GM23338 (cell line): Measurements from ENCODE around the gene TIPIN. TPM values are rescaled to one million over a fixed set of nuclear protein-coding genes. Genes with fewer than 3 reads are reported as not detected.

ENCODE experiments used
- ATAC-seq: fragments of 200-7000 bp; cut with Tn5 transposase; 3 replicates; pipeline ENCODE4 v1.9.1; 2020
- DNase-seq: peaks from one replicate; pipeline ENCODE4 v3.0.0-alpha.2; 2015; ENCODE audit warnings: low spot score
- H2AFZ ChIP-seq: fragments of 200-600 bp; sonication (generic); 2 replicates; pipeline ENCODE4 v1.8.0; 2016; ENCODE audit warnings: antibody characterized with exemption, mild to moderate bottlenecking, moderate library complexity
- H3F3A ChIP-seq: fragments of 200-600 bp; sonication (generic); replicated peaks from 2 replicates; pipeline ENCODE4 v1.8.0; 2017; ENCODE audit warnings: antibody characterized with exemption, mixed run types, low read depth
- H3K27ac ChIP-seq: fragments of 200-600 bp; sonication (generic); 2 replicates; pipeline ENCODE4 v1.6.1; 2016; ENCODE audit warnings: low read depth
- H3K27me3 ChIP-seq: fragments of 200-600 bp; sonication (generic); 2 replicates; pipeline ENCODE4 v1.8.0; 2016; ENCODE audit warnings: mild to moderate bottlenecking, mixed run types, moderate library complexity; ENCODE audit not compliant: insufficient read depth
- H3K36me3 ChIP-seq: fragments of 200-600 bp; sonication (generic); 2 replicates; pipeline ENCODE4 v1.8.0; 2016; ENCODE audit warnings: mild to moderate bottlenecking; ENCODE audit not compliant: insufficient read depth
- H3K4me1 ChIP-seq: fragments of 200-600 bp; sonication (generic); 2 replicates; pipeline ENCODE4 v1.8.0; 2016; ENCODE audit warnings: mild to moderate bottlenecking, moderate library complexity; ENCODE audit not compliant: insufficient read depth
- H3K4me2 ChIP-seq: fragments of 200-600 bp; sonication (generic); 2 replicates; pipeline ENCODE4 v1.7.1; 2017; ENCODE audit warnings: mixed run types
- H3K4me3 ChIP-seq: fragments of 200-600 bp; sonication (generic); 2 replicates; pipeline ENCODE4 v1.6.1; 2016; ENCODE audit warnings: mixed run types
- H3K79me2 ChIP-seq: fragments of 200-600 bp; sonication (generic); replicated peaks from 2 replicates; pipeline ENCODE4 v1.8.0; 2017; ENCODE audit warnings: mild to moderate bottlenecking; ENCODE audit not compliant: insufficient read depth
- H3K9me2 ChIP-seq: fragments of 200-600 bp; sonication (generic); 2 replicates; pipeline ENCODE4 v1.8.0; 2017; ENCODE audit not compliant: insufficient read depth
- H4K20me1 ChIP-seq: fragments of 200-600 bp; sonication (generic); replicated peaks from 2 replicates; pipeline ENCODE4 v1.8.0; 2017; ENCODE audit warnings: mild to moderate bottlenecking; ENCODE audit not compliant: insufficient read depth
- H3K27ac Mint-ChIP-seq: 2 replicates; pipeline ENCODE4 v1.8.0; 2020; ENCODE audit warnings: inconsistent platforms, mild to moderate bottlenecking, moderate library complexity, mixed read lengths
- H3K27me3 Mint-ChIP-seq: 3 replicates; pipeline ENCODE4 v1.8.0; 2022; ENCODE audit warnings: low read depth, mild to moderate bottlenecking, moderate library complexity, mixed read lengths, inconsistent platforms; ENCODE audit not compliant: insufficient read depth, poor library complexity
- H3K36me3 Mint-ChIP-seq: 3 replicates; pipeline ENCODE4 v1.8.0; 2021; ENCODE audit warnings: low read depth, mild to moderate bottlenecking, inconsistent platforms, moderate library complexity, mixed read lengths
- H3K4me1 Mint-ChIP-seq: 3 replicates; pipeline ENCODE4 v1.8.0; 2020; ENCODE audit warnings: mild to moderate bottlenecking, inconsistent platforms, mixed read lengths
- H3K4me3 Mint-ChIP-seq: 3 replicates; pipeline ENCODE4 v1.8.0; 2021; ENCODE audit warnings: moderate library complexity, mild to moderate bottlenecking, inconsistent platforms, mixed read lengths
- H3K9me3 Mint-ChIP-seq: 3 replicates; pipeline ENCODE4 v1.8.0; 2020; ENCODE audit warnings: moderate library complexity, mild to moderate bottlenecking, inconsistent platforms, mixed read lengths
- CREB1 ChIP-seq: fragments of 250-450 bp; sonication (Bioruptor Pico); IDR thresholded peaks from 2 replicates; pipeline ENCODE4 v1.5.0; 2020; ENCODE audit warnings: low read depth, mild to moderate bottlenecking, moderate library complexity
- EZH2 ChIP-seq: fragments of 200-600 bp; sonication (generic); IDR thresholded peaks from one replicate; pipeline ENCODE4 v1.8.0; 2017; ENCODE audit warnings: antibody characterized with exemption, mild to moderate bottlenecking, low read depth; ENCODE audit not compliant: unreplicated experiment
- EZH2phosphoT487 ChIP-seq: fragments of 200-600 bp; sonication (generic); IDR thresholded peaks from one replicate; pipeline ENCODE4 v1.8.1; 2018; ENCODE audit warnings: antibody characterized with exemption; ENCODE audit not compliant: unreplicated experiment
- JUNB ChIP-seq: IDR thresholded peaks from one replicate; pipeline ENCODE4 v1.6.1; 2016; ENCODE audit warnings: antibody characterized with exemption; ENCODE audit not compliant: unreplicated experiment
- NANOG ChIP-seq: IDR thresholded peaks from 2 replicates; pipeline ENCODE4 v1.6.1; 2016; ENCODE audit warnings: antibody characterized with exemption, borderline replicate concordance
- POLR2AphosphoS5 ChIP-seq: IDR thresholded peaks from 2 replicates; pipeline ENCODE4 v1.6.1; 2016; ENCODE audit warnings: antibody characterized with exemption, low read depth
- STAT1 ChIP-seq: IDR thresholded peaks from one replicate; pipeline ENCODE4 v1.6.1; 2016; ENCODE audit warnings: antibody characterized with exemption; ENCODE audit not compliant: unreplicated experiment
- ZNF331 ChIP-seq: fragments of 250-450 bp; sonication (Bioruptor Pico); IDR thresholded peaks from 2 replicates; pipeline ENCODE4 v1.5.0; 2020; ENCODE audit warnings: low read depth, mild to moderate bottlenecking, moderate library complexity
- polyA plus RNA-seq: library from polyadenylated mRNA; unstranded; fragments of >200 nt; fragmentation: Nextera tagmentation; extraction: Ambion mirVana; gene quantifications from 2 replicates; pipeline ENCODE4 v1.2.1, GENCODE V29; 2016
- total RNA-seq: library from RNA; depleted of rRNA; stranded (reverse); fragments of >200 nt; shearing (Covaris generic); gene quantifications from 2 replicates; pipeline ENCODE4 v1.2.3, GENCODE V29; 2014
- TF ChIP-seq, protein P1 (sequence below): IDR thresholded peaks from 2 replicates; pipeline ENCODE4 v1.6.1; 2016; ENCODE audit warnings: antibody characterized with exemption
- TF ChIP-seq, protein P2 (sequence below), 2 experiments: fragments of 200-600 bp in 1 of 2; sonication (generic) in 1 of 2; conservative IDR thresholded peaks; 2 replicates each; pipeline versions ENCODE4 v1.5.1 to v1.6.1; 2016 to 2017; ENCODE audit warnings: antibody characterized with exemption in 2 of 2, low read depth in 2 of 2, mild to moderate bottlenecking in 2 of 2, moderate library complexity in 1 of 2
- TF ChIP-seq, protein P3 (sequence below): IDR thresholded peaks from one replicate; pipeline ENCODE4 v1.6.1; 2018; ENCODE audit warnings: antibody characterized with exemption; ENCODE audit not compliant: unreplicated experiment

TIPIN gene
- total and polyA plus RNA-seq, 2 experiments from 2014 or later, result 25.3 to 39.1 TPM

DNA sequence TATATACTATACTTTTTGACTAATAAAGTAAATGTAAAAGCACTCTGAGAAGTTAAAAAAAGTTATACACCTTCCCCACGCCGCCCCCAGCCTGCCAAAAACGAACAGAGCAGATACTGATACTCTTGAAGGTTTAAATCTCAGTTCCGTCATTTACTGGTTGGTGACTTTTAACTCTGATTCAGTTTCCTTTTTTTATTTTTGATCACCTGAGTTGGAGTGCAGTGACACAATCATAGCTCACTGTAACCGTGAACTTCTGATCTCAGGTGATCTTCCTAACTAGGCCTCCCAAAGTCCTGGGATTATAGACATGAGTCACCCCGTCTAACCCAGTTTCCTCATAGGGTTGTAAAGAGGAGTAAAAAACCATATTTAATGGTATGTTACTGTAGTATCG is 3.3 kb upstream of the TIPIN start:
- Histone ChIP-seq H3K79me2 (peaks cover 16% of the 10 kb centered on the region), H3K4me3 (no peak overlapping the region), H4K20me1 (no peaks in the 10 kb centered on the region), H3K36me3 (no peaks in the 10 kb centered on the region), H3K4me2 (no peak overlapping the region), H3K9me2 (no peaks in the 10 kb centered on the region), H2AFZ (peak overlapping the region; percentile 14; the same call in 1 of the 2 replicates), H3K4me1 (no peaks in the 10 kb centered on the region), H3K27ac (no peak overlapping the region), H3F3A (peaks cover 4% of the 10 kb centered on the region), H3K27me3 (no peaks in the 10 kb centered on the region)
- H3K4me3 Mint-ChIP-seq, result no peak overlapping the region
- no peak for TF ChIP-seq POLR2AphosphoS5
- TF ChIP-seq ZNF331 (CRISPR knock-in tag), result no peak
- TF ChIP-seq CREB1 (CRISPR knock-in tag), result no peak
- no peak for TF ChIP-seq NANOG
- no peak for TF ChIP-seq JUNB
- TF ChIP-seq, protein P1, sequence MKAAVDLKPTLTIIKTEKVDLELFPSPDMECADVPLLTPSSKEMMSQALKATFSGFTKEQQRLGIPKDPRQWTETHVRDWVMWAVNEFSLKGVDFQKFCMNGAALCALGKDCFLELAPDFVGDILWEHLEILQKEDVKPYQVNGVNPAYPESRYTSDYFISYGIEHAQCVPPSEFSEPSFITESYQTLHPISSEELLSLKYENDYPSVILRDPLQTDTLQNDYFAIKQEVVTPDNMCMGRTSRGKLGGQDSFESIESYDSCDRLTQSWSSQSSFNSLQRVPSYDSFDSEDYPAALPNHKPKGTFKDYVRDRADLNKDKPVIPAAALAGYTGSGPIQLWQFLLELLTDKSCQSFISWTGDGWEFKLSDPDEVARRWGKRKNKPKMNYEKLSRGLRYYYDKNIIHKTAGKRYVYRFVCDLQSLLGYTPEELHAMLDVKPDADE, result no peak
- no peak for TF ChIP-seq STAT1
- TF ChIP-seq, protein P2, sequence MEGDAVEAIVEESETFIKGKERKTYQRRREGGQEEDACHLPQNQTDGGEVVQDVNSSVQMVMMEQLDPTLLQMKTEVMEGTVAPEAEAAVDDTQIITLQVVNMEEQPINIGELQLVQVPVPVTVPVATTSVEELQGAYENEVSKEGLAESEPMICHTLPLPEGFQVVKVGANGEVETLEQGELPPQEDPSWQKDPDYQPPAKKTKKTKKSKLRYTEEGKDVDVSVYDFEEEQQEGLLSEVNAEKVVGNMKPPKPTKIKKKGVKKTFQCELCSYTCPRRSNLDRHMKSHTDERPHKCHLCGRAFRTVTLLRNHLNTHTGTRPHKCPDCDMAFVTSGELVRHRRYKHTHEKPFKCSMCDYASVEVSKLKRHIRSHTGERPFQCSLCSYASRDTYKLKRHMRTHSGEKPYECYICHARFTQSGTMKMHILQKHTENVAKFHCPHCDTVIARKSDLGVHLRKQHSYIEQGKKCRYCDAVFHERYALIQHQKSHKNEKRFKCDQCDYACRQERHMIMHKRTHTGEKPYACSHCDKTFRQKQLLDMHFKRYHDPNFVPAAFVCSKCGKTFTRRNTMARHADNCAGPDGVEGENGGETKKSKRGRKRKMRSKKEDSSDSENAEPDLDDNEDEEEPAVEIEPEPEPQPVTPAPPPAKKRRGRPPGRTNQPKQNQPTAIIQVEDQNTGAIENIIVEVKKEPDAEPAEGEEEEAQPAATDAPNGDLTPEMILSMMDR (conservative IDR thresholded peaks at IDR 0.05; ENCODE audit: low read depth in 2 of 2), result no peak
- TF ChIP-seq EZH2, result no peak
- DNase-seq (no peak), ATAC-seq (no peak)
- peaks cover 5% of the 10 kb centered on the region; the same call in 2 of the 3 replicates for H3K4me1 Mint-ChIP-seq
- H3K27me3 Mint-ChIP-seq, result peaks cover 14% of the 10 kb centered on the region
- H3K36me3 Mint-ChIP-seq, result no peaks in the 10 kb centered on the region
- no peaks in the 10 kb centered on the region; the same call in 2 of the 3 replicates for H3K9me3 Mint-ChIP-seq
- H3K27ac Mint-ChIP-seq, result 0 out of 2 replicates have a peak overlapping the region, but pooled peaks have one; percentile 46

DNA sequence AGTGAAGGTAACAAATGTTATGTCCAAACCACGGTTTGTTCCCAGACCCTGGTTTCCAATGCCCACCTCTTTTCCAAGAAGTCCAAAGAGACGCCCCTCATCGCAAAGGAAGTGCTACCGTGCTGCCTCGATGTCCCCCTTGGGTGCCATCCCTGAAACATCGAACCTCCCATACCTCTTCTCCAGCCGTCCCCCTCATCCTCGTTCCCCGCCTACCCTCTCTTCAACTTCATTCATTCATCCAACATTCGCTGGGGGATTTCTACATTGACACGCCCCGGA is 467 bp downstream of the TIPIN start:
- Histone ChIP-seq H3F3A (peaks cover 4% of the 10 kb centered on the region), H3K27ac (peak overlapping the region; percentile 46; the same call in 1 of the 2 replicates), H3K79me2 (peaks cover 34% of the 10 kb centered on the region), H2AFZ (peak overlapping the region; percentile 25), H3K9me2 (no peaks in the 10 kb centered on the region), H3K4me2 (peak overlapping the region; percentile 97), H3K4me1 (no peaks in the 10 kb centered on the region), H3K36me3 (peaks cover 20% of the 10 kb centered on the region), H3K27me3 (no peaks in the 10 kb centered on the region), H4K20me1 (no peaks in the 10 kb centered on the region; the same call in 1 of the 2 replicates), H3K4me3 (peak overlapping the region; percentile 74)
- Mint-ChIP-seq H3K27ac (peak overlapping the region; percentile 99), H3K4me1 (peaks cover 5% of the 10 kb centered on the region; the same call in 2 of the 3 replicates), H3K4me3 (peak overlapping the region; percentile 95), H3K36me3 (peaks cover 25% of the 10 kb centered on the region; the same call in 2 of the 3 replicates), H3K9me3 (no peaks in the 10 kb centered on the region; the same call in 2 of the 3 replicates), H3K27me3 (peaks cover 10% of the 10 kb centered on the region)
- DNase-seq, result no peak
- ATAC-seq, result no peak
- TF ChIP-seq STAT1 (no peak), ZNF331 (CRISPR knock-in tag) (no peak), POLR2AphosphoS5 (no peak), EZH2phosphoT487 (no peak), CREB1 (CRISPR knock-in tag) (no peak), EZH2 (no peak)
- TF ChIP-seq, protein P3, sequence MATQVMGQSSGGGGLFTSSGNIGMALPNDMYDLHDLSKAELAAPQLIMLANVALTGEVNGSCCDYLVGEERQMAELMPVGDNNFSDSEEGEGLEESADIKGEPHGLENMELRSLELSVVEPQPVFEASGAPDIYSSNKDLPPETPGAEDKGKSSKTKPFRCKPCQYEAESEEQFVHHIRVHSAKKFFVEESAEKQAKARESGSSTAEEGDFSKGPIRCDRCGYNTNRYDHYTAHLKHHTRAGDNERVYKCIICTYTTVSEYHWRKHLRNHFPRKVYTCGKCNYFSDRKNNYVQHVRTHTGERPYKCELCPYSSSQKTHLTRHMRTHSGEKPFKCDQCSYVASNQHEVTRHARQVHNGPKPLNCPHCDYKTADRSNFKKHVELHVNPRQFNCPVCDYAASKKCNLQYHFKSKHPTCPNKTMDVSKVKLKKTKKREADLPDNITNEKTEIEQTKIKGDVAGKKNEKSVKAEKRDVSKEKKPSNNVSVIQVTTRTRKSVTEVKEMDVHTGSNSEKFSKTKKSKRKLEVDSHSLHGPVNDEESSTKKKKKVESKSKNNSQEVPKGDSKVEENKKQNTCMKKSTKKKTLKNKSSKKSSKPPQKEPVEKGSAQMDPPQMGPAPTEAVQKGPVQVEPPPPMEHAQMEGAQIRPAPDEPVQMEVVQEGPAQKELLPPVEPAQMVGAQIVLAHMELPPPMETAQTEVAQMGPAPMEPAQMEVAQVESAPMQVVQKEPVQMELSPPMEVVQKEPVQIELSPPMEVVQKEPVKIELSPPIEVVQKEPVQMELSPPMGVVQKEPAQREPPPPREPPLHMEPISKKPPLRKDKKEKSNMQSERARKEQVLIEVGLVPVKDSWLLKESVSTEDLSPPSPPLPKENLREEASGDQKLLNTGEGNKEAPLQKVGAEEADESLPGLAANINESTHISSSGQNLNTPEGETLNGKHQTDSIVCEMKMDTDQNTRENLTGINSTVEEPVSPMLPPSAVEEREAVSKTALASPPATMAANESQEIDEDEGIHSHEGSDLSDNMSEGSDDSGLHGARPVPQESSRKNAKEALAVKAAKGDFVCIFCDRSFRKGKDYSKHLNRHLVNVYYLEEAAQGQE, result no peak
